ENCODE results near the gene VOPP1.

DNA sequence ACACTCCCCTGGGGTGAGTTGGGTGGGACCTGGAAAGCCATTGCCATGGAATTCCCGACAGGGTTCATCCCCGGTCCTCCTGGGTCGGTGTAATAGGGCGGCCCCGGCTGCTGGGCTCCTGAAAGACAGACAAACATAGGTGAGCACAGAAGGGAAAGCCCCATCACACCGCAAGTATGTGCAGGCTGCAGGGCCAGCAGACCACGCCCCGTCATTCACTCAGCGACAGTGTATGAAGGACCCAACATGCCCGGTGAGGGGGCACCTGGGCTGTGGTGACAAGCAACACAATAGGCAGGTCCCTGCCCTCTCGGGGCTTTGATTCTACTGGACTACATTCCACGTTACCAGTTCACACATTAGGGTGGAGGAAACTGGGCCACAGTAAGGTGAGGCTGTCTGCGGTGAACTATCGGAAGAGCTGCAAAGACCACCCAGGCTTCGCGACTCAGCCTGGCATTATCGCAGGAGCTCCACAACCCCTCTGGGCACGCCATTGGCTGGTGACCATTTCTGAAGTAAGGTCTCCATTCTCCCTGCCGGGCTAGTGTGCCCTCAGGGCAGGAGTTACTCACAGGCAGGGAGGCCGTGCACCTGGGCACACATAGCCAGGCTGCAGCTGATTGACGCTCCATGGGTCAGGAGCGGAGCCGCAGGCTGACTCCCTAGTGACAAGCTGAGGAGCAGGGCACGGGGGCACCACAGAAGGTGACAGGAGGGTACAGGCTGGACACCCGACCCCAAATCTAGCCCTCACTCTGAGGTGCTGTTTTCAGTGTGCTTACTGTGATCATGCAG is 99.2 kb downstream of the VOPP1 start:
- TF ChIP-seq, protein P1, sequence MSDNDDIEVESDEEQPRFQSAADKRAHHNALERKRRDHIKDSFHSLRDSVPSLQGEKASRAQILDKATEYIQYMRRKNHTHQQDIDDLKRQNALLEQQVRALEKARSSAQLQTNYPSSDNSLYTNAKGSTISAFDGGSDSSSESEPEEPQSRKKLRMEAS (IDR thresholded peaks at IDR 0.05), result no peak
- no peak for TF ChIP-seq NFIC (IDR thresholded peaks at IDR 0.05)
- TF ChIP-seq, protein P2, sequence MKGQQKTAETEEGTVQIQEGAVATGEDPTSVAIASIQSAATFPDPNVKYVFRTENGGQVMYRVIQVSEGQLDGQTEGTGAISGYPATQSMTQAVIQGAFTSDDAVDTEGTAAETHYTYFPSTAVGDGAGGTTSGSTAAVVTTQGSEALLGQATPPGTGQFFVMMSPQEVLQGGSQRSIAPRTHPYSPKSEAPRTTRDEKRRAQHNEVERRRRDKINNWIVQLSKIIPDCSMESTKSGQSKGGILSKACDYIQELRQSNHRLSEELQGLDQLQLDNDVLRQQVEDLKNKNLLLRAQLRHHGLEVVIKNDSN (IDR thresholded peaks at IDR 0.05), result no peak
- no peak for TF ChIP-seq TEAD4 (IDR thresholded peaks at IDR 0.05)
- TF ChIP-seq CEBPB (IDR thresholded peaks at IDR 0.05), result no peak
- TF ChIP-seq RAD21 (IDR thresholded peaks at IDR 0.05; ENCODE audit: low read depth), result no peak
- no peak for TF ChIP-seq TAF1 (IDR thresholded peaks at IDR 0.05; ENCODE audit: low read depth)
